NCI-H510A treated with DMSO at 0.1 percent for 48 hours (cell line): ENCODE measurements around the gene GTPBP6.
"Not testable (repeated sequence)": the region's sequence is repeated elsewhere in the genome, so short reads cannot be mapped to it uniquely, and the experiment has no call there.

ENCODE experiments used
- DNase-seq: peaks from one replicate; lab custom pipeline; 2025; lab: John Stamatoyannopoulos, UW

GTPBP6 gene

DNA sequence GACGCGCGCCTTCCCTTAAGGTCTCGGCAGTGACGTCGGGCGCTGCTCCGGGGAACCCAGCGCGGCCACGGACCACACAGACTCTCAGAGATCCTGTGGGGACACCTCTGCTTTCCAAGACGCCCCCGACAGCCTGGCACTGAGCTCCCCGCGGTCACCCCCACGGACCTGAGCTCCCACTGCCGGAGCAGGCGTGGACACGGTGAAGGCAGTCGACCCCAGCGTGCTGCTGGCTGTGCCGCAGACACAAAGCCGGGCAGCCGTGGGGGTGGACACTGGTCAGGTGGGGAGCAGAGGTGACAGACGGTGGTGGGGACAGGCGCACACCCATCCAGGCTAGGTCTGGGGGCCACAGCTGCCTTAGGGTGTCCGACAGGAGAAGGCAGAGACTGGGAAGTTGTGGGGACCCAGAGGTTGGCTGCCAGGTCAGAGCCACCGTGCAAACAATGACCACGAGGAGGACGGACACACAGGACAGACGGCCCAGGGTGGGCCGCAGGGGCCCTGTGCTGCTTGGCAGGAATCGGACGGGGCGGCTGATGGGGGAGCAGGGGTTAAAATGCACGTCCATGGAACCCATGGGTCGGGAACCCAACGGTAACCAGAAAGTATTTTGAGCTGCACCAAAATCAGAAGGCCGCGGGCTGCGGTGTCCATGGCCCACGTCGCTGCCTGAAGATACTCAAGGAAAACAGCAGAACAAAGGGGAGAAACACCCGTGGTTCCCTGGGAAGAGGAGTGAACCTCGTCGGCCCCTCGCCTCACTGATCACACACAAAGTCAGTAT is 16.6 kb upstream of the GTPBP6 start:
- DNase-seq: no peak

DNA sequence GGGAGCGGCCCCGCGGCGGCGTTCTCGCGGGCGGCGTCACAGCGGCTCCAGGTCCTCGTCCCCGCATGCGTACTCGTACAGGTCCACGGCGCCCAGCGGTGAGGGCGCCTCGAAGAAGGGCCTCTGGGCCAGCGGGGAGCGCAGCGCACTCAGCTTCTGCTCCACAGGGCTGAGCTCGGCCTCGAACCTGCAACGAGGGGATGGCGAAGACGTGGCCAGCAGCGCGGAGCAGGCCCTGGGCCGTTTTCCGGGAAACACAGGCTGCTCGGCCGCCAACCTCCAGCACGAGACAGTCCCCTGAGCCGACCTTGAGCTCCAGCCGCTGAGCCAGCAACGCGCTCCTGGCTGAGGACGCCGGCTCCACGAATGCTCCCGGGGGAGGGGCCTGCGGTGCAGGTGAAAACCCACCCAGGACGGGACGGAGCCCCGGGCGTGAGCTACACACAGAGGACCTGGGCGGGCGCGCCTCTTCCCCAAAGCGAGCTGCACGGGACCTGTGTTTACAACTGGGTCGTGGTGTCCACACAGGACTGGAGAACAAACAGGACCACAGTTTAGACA is 15.8 kb upstream of the GTPBP6 start:
- no peak for DNase-seq

DNA sequence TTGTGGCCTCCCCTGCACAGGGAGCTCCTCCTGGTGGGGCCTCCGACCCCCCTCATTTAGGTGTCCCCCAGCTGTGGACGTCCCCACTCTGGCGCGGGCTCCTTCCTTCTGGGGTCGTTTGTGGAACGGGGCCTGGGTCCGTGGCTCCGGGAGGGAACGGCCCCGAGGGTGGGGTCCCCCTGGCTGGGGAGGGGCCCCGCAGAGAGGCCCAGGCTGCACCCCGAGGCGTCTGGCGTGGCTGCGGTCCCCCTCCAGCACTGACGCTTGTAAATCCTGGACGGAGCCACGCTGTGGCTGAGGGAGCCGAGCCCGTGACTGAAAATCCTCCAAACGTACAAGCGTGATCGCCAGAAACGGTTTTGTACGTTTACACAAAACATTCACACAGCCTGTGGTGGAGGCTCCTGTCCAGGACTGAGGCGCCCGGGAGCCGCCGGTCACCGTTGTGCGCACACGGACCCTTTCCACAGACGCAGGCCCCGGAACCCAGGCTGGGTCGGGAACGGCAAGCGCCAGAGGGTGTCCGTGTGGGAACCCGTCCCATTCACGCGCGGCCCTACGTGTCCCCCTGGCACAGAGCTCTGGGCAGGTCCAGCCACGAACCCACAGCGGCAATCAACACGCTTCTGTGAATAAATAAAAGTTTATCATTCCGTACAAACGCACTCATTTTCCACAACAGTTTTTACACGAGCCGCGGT is 15.2 kb upstream of the GTPBP6 start:
- no peak for DNase-seq

DNA sequence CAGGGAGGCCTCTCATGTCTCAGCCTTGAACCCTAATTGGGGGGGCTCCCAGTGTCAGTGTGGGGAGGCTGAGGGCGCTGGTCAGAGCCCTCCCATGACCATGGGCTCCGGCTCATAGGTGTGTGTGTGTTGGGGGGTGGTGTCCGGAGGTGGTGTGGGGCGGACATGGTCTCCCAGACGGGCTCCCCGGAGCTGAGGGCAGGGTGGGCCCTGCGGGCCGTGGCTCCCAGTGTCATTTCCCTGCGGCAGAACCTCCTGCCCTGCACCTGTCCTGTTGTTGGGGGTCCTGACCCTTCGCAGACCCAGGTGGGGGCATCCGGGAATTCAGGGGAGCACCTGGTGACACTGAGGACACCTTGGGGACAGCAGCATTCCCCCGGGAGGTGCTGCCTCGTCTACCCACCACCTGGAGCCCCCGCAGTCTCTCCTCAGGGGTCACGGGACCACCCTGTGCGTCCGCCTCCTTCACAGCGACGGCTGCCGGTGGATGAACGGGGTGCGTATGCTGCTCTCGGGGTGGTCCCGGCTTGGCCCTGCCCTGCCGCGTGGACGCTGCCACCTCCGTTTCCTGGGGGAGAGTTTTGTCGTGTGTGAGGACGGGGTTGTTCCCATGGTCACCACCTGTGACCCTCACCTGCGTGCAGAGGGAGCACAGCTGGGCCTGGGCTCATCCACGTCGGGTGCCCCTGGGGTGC is 14.5 kb upstream of the GTPBP6 start:
- DNase-seq: no peak

DNA sequence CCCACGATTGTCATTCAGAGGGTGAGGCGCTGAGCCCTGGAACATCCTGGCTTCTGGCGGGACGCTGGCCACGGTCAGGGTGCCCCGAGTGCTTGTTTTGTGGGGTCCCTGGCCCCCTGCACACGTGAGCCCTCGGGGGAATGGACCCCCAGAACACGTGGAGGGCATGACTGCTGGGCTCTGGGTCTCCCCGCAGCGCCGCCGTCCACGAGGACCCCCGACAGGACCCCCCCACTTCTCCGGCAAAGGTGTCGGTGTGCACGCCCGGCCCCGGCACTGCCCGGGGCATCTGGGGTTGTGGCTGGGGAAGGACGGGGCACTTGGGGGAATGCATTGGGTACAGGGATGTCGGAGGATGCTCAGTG is 13.9 kb upstream of the GTPBP6 start:
- DNase-seq: no peak

DNA sequence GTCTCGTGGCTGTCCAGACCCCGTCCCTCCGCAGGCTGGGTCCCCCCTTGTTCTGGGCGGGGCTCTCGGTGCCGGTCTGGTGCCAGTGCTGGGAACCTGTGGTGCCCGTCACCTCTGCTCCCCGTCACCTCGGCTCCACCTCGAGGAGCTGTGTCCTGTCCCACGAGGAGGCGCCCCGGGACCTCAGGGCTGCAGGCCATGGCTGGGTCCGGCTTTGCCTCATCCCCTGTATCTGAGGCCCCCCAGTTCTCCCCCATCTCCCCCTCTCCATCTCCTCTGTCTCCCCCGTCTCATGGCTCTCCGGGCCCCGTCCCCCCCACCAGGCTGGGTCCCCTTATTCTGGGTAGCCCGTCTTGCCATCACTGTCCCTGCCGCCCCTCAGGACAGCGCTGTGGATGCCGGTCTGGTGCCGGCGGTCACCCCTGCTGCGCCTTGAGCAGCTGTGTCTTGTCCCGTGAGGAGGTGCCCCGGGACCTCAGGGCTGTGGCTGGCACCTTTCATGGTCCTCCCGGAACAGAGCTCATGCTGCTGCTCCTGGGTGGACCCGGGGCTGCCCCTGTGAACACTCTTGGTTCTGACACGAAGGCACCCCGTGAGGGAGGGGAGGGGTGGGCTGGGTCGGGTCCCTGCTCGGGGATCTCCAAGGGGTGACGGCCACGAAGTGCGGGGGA is 13.4 kb upstream of the GTPBP6 start:
- no peak for DNase-seq

DNA sequence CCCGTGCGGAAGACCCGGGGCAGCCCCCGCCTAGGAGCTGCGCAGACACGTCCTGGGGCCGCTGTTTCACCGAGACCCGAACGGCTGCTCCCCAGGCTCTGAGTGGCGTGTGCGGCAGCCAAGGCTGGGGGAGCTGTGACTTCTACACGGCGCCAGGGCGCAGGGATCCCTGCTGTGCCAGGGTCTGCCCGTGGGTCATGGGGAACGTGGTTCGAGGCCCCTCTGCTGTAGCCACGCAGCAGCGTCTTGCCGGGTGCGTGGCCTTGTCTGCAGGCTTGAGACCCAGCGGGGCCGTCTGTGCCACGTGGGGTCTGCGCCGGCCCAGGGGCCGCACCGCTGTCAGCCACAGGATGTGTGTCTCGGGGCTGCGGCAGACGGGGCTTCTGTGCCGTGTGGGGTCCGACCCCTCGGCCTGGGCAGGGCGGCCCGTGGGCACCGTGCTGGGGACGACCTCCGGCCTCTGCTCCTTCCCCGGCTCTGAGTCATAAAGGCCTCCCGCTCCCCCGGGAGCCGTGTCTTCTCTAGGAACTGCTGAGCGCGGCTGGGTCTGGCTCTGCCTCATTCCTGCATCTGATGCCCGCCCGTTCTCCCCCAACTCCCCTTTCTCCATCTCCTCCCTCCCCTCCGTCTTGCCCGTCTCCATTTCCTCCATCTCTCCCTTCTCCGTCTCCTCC is 12.7 kb upstream of the GTPBP6 start:
- no peak for DNase-seq

DNA sequence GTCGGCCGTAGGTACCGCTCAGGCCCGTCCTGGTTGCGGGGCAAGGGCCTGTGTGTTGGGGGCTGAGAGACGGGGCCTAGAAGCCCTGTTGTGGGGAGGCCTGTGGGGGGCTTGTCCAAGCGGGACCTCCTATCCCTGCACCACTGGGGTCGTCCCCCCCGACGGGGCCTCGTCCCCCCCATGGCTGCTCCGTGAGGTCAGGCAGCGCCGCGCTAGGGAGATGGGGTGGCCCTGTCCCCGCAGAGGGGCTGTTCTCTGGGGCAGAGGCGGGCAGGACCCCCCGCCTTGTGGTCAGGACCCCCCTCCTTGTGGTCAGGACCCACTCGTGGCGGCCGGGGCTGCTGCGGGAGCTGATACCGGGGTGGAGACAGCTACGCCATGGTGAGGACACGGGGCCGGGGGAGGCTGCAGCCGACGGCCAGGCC is 12.1 kb upstream of the GTPBP6 start:
- DNase-seq: no peak

DNA sequence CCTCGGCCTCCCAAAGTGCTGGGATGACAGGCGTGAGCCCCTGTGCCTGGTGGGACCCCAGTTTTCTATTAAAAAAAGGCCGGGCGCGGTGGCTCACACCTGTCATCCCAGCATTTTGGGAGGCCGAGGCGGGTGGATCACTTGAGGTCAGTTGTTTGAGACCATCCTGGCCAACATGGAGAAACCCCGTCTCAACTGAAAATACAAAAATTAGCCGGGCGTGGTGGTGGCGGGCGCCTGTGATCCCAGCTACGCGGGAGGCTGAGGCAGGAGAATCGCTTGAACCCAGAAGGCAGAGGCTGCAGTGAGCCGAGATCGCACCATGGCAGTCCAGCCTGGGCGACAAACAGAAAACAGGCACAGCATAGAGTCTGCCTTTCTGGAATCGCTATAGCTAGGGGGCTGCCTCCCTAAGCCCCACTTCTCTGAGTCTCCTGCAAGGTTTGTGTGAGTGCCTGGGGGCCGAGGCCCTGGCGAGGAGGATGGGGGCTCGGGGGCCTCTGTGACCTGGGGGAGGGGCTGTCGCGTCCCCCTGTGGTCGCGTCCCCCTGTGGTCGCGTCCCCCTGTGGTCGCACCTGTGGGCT is 11.6 kb upstream of the GTPBP6 start:
- not testable (repeated sequence) for DNase-seq

DNA sequence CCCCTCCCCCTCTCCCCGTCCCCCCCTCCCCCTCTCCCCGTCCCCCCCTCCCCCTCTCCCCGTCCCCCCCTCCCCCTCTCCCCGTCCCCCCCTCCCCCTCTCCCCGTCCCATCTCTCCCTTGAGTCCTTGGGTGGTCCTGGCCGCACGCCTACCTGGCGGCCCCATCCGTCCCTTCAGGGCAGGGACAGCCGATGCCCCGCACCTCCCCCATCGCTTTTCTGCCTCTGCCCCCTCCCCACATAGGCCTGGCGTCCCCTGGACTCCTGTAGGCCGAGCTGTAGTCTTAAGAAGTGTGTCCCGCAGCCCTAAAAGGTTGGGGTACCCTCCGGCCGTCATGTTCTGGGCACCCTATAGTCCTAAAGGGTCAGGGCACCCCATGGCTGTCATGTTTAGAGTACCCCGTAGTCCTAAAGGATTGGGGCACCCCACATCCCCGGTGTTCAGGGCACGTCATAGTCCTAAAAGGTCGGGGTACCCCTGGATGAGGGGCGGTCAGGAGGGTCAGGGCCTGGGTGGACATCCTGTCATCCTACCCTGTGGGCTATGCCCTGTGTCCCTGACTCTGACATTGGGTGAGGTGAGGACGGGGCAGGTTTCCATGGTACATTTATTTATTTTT is 10.8 kb upstream of the GTPBP6 start:
- no peak for DNase-seq

DNA sequence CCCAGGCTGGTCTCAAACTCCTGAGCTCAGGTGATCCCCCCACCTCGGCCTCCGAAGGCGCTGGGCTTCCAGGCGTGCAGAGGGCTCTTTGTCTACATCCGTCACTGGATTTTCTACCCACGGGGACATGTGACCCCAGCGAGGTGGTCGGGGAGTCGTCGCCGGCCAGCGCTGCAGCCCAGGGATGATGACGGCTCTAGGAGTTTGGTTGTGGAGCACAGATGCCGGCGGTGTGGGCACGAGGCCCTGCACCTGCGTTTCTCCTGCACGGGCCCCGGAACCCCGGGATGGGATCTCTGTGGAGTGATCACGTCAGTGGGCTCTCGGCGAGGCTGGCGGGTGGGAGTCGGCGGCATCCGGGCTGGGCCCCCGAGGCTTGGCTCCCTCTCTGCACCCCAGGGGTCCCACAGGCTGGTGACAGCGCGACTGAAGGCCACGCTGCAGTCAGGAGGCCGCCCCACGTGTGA is 9.1 kb upstream of the GTPBP6 start:
- no peak for DNase-seq

DNA sequence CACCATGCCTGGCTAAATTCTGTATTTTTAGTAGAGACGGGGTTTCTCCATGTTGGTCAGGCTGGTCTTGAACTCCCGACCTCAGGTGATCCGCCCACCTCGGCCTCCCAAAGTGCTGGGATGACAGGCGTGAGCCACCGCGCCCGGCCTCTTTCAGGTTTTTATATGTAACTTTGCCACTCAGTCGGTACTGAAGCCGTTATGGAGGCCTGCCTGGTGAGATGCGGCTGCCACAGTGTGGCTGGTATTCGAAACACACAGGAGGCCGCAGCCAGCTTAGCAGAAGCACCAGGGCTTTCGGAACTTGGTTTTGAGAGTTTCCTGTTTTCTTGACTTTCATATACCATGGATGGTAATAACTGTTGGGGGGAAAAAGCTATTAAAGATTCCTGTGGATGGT is 6.1 kb upstream of the GTPBP6 start:
- not testable (repeated sequence) for DNase-seq

DNA sequence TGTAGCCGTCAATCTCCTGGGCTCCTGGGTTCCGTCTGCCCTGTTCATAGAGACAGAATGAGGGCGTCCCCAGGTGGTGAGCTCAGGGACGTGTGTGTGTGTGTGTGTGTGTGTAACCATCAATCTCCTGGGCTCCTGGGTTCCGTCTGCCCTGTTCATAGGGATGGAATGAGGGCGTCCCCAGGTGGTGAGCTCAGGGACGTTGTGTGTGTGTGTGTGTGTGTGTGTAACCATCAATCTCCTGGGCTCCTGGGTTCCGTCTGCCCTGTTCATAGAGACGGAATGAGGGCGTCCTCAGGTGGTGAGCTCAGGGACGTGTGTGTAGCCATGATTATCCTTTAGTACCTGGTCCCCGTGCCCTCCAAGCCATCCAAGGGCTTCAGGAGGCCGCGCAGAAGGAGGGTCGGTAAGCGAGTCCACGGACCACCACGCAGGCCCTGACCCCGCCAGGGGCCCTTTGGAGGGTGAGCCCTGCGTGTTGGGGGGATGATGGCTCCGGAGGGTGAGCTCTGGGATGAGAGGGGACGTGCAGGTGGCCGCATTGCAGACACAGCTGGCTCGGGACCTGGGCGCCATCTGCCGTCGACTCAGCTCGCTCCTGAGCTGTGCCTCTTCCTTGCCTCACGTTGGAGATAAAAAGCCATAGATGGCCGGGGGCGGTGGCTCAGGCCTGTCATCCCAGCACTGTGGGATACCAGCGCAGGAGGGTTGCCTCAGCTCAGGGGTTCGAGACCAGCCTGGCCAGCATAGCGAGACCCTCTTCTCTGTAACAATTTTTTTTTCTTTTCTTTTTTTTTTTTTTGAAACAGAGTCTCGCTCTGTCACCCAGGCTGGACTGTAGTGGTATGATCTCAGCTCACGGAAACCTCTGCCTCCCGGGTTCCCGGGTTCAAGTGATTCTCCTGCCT is 5.4 kb upstream of the GTPBP6 start:
- DNase-seq: no peak

DNA sequence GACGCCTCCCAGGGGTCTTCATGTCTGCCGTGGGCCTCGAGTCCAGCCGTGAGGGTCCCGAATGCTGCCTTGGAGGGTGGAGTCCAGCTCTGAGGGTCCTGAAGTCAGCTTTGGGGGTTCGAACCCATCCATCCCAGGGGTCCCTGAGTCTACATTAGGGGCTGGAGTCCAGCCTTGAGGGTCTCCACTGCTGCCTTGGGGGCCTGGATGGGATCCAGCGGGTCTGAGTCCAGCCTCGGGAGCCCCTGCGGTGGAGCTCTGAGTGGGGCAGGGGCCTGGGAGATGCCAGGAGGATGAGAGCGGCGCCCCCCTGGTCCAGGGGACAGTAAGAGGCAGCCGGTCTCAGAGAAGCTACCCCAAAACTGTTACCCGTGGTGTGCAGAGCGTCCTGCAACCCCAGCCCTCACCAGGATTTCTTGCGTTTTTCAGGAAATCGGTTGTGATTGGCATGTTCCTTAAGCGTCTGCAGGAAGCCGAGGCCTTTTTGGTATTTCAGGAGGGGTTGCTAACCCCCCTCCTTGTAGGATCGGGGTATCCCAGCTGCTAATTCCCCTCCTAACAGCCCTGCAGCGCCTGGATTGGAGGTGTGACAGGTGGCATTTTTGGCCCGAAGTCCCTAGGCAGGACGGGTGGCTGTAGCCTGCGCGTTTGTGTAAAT is 1.7 kb upstream of the GTPBP6 start:
- no peak for DNase-seq

DNA sequence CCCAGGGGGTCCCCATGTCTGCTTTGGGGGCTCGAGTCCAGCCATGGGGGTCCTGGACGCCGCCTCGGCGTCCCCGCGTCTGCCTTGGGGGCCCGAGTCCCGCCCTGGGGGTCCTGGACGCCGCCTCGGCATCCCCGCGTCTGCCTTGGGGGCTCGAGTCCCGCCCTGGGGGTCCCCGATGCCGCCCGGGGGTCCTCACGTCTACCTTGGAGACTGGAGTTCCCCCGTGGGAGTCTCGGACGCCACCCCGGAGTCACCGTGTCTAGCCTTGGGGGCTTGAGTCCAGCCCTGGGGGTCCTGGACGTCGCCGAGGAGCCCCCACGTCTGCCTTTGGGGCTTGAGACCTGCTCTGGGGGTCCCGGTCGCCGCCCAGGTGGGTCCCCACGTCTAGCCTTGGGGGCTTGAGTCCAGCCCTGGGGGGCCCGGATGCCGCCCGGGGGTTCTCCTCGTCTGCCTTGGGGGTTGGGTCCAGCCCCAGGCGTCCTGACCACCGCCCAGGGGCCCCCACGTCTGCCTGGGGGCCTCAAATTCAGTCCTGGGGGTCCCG is 1.1 kb upstream of the GTPBP6 start:
- no peak for DNase-seq

DNA sequence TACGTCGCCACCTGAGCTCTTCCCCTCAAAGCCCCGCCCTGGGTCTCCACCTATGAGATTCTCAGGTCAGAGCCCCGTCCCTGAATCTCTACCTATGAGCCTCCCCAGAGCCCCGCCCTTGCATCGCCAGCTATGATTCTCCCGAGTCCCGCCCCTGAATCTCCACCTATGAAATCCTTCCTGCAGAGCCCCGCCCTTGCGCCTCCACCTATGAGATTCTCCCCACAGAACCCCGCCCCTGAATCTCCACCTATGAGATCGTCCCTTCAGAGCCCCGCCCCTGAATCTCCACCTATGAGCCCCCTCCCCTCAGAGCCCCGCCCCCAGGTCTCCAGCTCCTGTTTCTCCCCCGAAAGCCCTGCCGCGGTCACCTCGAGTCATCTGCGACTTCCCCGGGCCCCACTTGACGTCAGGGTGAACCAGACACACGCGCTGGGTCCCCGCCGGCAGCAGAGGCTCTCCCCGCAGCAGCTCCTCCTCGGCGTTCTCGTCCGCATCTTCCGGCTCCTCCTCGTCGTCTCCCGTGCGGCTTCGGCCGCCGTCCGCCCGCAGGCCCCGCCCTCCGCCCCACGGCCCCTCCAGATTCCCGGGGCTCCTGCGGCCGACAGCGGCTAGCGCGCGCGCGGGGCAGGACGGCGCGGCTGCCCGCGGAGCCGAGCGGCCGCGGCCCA is 393 bp downstream of the GTPBP6 start:
- DNase-seq: no peak

DNA sequence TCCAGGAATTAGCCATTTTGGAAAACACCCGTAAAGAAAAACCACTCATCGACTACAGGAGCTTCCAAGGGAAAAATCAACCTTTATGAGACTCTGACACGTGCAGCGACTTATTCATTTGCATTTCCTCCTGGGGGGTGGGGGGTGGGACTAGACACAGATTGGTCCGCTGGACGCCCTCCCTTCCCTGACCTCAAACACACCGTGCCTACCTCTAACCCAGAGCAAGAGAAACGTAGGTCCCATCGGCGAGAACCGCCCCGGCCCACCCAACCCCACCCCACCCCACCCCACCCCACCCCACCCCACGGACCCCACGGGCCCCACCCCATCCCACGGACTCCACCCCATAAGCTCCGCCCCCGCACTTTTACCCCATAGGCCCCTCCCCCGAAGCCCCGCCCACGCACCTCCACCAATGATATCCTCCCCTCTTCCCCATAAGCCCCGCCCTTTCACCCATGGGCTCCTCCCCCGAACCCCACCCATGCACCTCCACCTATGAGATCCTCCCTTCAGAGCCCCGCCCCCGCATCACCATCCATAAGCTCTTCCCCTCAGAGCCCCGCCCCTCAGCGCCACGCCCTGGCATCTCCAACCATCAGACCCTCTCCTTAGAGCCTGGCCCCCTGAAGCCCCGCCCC is 1.1 kb downstream of the GTPBP6 start:
- DNase-seq: no peak
